ELR (cell line): ENCODE results near the gene GORASP2.

Source experiments
- DNase-seq: peaks from one replicate; pipeline ENCODE4 v3.0.0-alpha.2; 2015; ENCODE audit warnings: low read depth

GORASP2 gene

GRCh38 chr2:170966648-170967396 is 37.8 kb downstream of the GORASP2 start:
- peak; percentile 47 for DNase-seq

- DNase-seq, result no peak
Measured at GRCh38 chr2:170967553-170967952, 38.5 kb downstream of the GORASP2 start.

DNA sequence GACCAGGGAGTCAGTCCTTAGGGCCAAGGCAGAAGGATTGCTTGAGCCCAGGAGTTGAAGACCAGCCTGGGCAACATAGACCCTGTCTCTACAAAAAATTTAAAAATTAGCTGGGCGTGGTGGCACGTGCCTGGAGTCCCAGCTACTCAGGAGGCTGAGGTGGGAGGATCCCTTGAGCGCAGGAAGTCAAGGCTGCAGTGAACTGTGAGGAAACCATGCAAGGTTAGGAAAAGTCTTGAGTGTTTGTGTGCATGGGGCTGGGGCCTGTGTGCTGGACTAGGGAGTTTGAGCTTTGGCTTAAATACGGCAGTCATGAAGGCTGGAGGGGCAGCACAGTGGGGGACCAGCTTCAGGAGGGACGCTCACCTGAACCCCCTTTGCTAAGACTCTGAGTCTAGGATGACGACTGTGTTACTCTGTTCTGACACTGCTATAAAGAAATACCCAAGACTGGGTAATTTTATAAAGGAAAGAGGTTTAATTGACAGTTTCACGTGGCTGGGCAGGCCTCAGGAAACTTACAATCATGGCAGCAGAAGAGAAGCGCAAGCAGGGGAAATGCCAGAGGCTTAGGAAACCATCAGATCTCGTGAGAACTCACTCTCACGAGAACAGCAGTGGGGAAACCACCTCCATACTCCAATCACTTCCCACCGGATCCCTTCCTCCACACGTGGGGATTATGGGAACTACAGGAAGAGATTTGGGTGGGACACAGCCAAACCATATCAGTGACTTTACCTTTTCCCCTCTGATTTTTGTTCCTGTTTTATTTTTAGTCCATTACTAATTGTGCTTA is 39.4 kb downstream of the GORASP2 start:
- no peak for DNase-seq

DNA sequence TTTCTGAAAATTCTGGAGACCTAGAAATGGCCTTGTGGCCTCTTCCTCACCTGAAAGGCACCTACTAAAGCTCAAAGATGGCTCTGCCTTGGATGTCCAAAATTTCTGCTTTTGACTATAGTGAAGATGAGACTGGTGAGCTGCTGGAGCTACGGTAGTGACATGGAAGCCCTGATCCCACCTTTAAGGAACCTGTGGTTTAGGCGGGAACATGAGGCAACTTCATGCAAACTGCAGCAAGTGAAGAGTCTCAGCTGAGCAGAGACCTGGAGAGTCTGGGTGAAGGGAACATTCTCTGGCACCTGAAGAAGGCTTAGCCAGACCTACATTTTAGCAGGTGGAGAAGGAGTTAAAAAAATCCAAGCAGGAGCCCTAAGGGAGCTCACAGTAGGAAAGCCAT is 40.0 kb downstream of the GORASP2 start:
- DNase-seq, result no peak

DNA sequence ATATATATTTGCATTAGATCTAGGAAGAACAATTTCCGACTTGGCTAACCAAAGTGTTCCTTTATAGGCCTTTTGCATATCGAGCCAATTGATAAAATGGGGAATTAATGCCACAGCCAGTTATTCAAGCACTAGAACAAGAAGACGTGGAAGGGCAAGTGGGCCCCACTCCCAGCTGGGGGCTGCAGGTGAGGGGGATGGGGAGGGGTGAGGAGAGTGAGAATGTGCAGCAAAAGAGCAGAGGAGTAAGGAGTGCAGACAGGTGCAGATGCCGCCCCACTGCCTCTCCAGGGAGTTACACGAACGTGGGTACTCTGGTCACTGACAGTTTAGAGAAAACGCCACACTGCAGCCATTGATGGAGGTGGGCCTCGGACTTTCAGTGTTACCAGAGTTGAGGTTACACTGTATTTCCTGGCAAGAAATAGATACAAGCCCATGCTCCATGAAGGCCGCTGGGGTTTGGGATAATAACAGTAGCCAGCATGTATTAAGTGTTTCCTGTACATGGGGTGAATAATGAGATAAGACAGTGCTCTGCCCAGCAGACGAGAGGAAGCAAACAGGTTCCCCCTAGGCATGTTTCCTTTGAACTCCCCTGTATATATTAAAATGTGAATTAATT is 40.9 kb downstream of the GORASP2 start:
- DNase-seq, result no peak

DNA sequence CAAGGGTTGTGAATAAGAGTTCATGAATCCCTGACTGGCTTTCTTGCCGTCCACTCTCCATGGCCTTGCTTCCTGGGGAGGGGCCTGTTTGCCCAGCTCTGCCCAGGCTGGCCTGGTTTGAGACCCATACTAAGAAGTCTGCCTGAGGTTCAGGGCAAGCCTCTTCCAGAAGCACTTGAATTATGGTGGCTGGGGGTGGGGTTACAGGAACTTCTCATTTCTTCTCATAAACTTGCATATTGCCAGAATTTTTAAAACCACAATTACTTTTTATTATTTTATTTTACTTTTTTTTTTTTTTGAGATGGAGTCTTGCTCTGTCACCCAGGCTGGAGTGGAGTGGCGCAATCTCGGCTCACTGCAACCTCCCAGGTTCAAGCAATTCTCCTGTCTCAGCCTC is 42.0 kb downstream of the GORASP2 start:
- DNase-seq, result no peak

- DNase-seq, result peak; percentile 28
Measured at GRCh38 chr2:170972296-170973224, 43.5 kb downstream of the GORASP2 start.

- no peak for DNase-seq
Measured at GRCh38 chr2:170973225-170973491, 44.1 kb downstream of the GORASP2 start.

GRCh38 chr2:170973492-170974303 is 44.6 kb downstream of the GORASP2 start:
- DNase-seq, result peak; percentile 86

- peak; percentile 43 for DNase-seq
Measured at GRCh38 chr2:170974304-170974993, 45.4 kb downstream of the GORASP2 start.

DNA sequence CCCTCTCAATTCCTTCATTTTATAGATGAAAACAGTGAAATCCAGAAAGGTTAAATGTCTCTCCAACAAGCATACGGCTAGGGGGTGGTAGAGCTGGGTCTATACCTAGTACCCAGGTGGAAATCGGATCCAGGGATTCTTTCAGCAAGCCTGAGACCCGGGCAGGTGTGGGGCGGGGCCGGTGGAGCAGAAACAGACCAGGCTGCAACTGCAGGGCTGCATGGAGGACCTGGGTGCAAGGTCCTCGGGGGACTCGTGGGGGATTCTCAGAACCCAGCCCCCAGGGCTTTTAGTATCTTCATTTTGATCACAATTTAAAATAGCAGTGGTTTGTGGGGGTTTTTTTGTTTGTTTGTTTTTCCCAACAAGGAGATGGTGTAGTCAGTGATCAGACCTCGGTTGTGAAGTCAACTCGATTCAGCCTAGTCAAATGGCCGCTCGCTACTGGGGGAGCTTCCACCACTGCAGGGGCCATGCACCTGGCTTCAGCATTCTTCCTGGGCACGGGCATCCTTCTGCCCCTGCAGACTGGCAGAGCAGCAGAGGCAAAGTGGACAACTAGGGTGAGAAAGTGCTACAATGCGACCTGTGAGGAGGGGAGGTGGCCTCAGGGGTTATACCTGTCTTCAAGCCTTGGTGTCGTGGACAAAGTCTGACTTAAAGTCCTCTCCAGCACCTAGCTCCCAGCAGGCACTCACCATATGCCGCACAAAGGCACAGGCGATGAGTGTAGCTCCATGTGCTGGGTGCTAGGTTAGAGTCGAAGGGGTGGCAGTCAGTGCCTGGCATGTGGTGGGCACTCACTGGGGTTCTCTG is 46.3 kb downstream of the GORASP2 start:
- DNase-seq, result no peak

- no peak for DNase-seq
Measured at GRCh38 chr2:170975943-170976270, 46.9 kb downstream of the GORASP2 start.

DNA sequence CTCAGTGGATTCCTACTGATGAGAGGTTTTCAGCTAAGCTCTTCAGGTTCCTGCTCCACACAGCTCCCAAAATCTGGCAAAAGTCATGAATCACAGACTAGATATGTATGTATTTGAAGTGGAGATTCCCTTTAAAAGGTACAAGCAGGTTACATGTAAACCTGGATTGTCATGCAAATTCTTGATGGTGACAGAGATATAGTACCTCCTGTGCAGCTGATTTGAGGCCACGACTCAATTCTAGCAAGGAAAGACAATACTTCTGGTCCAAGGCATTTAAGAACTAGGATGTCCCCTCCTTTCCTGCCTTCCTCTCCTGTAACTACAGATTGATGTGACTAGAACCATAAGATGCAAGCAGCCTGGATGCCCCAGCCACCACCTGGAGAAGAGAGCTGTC is 55.0 kb downstream of the GORASP2 start:
- no peak for DNase-seq

DNA sequence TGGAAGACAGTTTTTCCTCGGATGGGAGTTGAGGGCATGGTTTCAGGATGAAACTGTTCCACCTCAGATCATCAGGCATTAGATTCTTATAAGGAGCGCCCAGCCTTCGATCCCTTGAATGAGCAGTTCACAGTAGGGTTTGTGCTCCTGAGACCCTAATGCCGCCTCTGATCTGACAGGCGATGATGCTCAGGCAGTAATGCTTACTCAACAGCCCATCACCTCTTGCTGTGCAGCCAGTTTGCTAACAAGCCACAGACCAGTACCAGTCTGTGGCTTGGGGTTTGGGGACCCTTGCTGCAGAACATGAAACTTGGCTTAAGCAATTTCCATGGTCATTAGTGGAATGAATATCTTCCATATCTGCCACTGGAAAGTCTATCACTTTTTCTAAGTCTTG is 56.4 kb downstream of the GORASP2 start:
- no peak for DNase-seq

DNA sequence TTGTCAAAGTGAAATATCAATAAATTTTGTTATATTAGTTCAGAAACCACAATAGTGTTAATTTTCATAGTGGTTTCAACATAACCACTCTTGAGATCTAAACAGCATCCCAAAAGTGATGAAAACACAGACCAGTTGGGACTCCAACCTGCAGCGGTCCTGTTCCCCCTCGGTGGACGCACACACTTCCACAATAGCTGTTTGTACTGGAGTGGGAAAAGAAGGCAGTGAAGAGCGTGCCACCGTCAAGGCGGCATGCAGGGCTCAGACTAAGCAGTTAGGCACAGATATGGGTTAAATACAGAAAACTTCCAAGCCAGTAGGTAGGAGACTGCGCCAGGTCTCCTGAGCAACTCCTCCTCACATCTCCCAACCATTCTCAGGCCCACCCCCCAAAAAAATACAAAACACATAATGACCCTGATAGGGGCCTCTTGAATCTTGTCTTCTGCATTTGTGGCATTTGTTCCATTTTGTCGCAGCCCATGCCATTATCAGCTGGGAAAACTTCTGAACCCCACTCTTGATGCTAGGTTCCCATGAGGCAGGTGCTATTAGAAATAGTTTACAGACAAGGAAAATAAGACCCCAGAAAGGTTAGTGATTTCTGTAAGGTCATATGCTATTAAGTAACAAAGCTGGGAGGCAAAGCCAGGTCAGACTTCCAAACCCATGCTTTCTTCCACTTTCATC is 57.7 kb downstream of the GORASP2 start:
- no peak for DNase-seq

DNA sequence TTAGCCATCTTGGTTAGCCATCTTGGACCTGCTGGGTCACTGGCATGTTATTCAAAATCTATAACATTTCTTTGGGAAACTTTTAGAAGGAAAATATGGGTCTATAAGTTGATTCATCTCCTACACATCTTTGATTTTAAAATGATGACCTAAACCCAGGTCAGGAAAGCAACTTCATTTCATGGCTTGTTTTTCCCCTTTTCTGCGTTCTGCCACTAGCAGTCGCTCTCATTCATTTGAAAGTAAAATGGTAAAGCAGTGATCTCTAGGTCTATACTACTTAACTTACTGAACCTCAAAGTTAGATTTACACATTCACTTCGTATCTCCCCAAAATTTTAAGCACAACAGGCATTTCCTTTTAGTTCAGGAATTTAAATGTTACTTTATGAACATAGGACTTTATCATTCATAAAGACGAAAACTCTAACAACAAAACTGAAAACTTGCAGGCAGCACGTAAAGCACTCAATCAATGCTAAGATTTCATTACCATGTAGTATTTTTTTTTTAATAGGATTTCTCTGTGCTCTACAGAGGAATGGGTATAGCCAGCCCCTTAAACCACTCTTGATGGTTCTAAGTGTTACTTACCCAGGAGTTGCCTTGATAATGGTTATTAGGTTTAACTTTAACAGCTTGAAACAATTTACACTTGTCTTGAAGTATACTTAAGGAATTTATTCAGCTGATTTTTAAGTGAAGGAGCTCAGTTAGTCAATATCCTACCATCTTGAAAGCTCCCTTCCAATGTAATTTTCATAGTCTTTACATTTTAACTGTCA is 62.5 kb downstream of the GORASP2 start:
- DNase-seq, result no peak

- DNase-seq, result no peak
Measured at GRCh38 chr2:170996316-170996715, 67.3 kb downstream of the GORASP2 start.

DNA sequence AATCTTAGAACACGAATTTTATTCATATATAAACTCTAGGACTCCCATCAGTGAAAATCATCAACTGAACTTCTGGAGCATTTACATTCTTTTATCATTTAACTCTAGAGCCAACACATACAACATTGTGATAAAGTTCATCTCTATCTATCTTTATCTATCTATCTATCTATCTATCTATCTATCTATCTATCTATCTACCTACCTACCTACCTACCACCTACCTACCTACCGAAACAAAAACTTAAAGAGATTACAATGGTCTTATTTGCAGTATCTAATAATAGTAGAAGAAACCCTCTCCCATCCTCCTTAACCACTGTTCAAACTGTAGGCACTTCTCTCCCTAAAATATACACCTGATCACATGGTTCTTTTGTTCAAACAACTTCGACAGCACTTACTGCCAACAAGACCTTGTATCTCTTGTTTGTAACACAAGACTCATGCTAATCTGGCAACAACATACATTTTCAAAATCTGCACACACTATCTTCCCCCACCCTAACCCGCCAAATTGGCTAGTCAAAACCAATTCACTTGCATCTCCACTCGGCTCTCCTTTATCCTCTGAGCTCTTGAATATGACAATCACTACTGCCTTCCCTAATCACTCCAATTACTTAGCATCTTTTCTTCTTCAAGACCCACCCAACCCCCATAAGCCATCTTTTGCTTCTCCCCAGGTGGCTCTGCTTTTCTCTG is 69.0 kb downstream of the GORASP2 start:
- DNase-seq, result no peak
